CD4-positive, alpha-beta T cell treated with Interleukin-10 for 1 hour (primary cell): ENCODE data around the gene ADRA1B.
A peak's percentile ranks its signal among the peaks of the same experiment; 100 is the strongest.

Experiments
- DNase-seq: peaks from one replicate; pipeline ENCODE4 v3.0.0-alpha.2; 2020

ADRA1B gene

DNA sequence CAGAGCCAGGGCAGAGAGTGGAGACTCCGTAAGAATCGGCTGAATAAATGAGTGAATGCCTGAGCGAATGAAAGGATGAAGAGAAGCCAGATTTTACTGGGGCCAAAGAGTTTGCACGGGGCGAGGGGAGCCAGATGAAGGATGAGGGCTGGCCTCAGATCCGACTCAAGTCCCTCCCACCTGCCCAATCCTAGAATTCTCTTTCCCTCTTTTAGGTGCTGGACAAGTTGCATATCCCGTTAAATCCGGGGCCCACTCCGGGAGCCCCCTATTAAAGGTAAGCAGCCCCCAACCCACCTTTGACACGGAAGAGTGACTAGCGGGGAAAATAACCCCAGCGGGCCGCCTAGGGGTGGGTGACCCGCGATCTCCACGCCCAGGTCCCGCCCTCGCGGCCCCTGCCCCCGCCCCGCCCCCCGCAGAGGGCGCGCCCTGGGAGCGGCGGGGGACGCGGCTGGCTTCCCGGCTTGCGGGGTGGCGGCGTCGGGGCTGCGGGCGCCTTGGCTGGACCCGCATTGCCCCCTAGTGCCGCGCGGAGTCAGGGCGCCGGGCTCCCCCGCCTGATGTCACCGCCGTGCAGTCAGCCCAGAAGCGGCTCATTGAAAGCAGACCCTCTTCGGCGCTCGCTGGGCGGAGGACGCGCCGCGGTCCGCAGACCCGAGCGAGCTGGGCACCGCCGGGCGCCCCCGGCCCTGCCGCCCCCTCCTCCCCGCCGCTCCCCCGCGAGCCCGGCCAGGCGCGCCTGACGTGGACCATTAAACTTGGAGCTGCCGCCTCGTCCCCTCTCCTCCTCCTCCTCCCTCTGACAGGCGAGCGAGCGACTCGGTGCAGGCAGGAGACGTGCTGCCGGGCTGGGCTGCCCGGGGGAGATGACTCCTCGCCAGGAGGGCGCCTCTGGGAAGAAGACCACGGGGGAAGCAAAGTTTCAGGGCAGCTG lies at the start of gene ADRA1B:
ADRA1B (plus strand) TSS at position 579 of the 937 bp plus-strand sequence. CDS start 424 bp downstream, outside the sequence.
- peak; percentile 26 for DNase-seq

DNA sequence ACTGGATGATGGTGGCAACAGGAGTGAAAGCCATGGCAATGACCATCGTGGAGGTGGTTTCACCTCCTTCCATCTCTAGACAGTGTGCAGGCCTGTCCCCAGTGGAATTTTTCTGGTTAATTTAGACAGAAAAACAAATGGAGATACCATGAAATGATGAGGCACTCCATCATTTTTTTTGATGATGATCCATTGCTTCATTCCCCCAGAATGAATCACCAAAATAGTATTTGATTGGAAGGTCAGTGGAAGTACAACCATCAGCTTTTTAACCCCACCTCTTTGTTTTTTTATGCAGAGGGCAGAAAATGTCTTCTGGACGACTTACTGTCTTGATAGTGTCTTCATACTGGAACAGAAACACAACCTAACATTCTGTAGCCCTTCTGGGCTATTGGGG lies 42.6 kb upstream of the ADRA1B start:
- no peak for DNase-seq

DNA sequence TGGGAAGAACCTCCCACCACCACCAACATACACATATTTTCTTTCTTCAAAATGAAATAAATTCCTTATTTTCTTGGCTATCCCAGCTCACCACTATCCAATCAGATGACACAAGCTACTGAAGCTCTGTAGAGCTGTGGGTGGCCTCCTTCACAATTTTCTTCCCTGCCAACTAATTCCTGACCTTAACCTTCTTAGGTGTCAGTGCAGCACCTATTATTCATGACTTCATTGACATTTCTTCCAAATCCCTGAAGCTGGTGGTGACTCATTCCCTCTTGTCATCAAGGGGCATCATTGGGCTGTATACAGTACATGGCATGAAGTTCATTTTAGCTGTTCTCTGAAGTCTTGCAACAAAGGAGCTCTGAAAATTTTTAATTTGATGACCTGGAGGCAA lies 42.0 kb upstream of the ADRA1B start:
- DNase-seq, result no peak

DNA sequence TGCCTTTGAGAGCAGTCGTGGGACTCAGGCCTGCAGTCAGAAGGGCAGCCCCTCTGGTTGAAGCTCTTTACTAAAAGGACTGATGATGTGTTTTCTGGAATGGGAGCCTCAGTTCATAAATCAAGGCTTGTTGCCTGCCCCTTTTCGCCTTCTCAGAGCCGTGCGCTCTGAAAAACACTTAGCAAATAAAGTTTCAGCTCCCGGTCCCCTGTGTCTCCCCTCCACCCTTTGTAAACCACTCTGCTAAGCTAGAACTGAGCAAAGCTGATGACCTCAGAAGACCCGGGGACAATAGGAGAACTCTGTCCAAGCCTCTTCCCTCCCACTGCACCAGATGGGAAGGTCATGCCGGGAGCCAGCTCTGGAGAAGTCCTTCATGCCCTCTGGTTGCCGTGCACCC lies 39.3 kb upstream of the ADRA1B start:
- DNase-seq, result no peak

DNA sequence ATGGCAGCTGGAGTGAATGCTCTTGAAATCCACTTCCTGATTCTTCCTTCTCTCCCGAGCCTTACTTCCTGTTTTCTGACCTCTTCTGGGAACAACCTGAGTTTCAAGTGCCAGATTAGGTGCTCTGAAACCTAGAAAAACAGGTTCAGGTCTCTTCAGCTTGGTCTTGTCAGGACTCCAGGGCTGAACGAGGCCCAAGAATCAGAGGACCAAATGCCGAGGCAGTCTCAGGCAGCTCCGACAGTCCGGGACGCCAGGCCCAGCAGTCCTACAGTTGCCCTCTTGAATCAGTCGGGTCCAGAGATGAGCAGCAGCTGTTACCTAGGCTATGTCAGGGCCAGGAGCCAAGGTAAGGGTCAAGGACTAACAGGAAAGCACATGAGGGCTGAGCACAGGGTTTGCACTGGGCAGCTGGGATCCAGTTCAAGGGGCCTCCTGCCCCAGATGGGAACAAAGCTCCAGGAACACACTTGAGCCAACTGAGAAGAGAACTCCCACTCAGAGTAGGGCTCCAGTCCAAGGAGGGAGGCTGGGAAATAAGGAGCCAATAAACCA lies 38.3 kb upstream of the ADRA1B start:
- no peak for DNase-seq

DNA sequence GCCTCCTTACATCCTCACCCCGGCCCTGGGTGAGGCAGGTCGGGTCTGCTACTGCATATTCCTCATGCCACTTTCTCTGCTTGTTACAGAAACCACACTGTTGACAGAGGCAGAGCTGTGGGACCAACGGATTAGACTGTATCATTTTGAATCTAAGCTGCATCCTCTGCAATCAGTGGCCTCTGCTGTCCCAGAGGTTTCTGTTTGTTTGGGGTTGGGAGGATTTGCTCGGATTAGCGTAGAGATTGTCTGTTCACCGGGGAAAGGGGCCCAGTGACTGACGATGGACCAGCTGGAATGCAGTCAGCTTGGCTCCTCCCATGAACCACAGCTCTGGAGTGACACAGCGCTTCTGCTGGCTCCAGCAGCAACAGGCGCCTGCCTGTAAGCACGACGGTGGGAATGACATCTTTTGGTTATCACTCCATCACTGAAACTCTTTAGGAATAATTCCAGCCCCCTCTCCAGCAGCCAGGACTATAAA lies 37.3 kb upstream of the ADRA1B start:
- DNase-seq, result no peak

DNA sequence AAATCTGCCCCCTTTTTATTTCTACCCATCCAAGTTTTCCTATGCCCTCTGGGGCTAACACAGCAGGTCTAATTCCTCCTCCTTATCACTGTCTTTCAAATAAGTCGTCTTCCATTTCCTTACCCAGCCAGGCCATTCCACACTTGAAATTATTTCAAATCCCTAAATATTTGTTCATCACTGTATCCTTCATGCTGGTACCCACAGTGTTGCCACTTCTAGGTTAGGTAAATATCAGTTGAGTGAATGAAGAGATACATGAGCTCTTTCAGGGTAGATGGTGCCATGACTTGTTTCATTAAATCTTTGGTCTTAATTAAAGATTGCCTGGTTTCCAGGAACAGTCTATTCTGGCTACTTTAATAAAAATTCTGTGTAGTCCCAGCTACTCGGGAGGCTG lies 35.6 kb upstream of the ADRA1B start:
- DNase-seq, result no peak

DNA sequence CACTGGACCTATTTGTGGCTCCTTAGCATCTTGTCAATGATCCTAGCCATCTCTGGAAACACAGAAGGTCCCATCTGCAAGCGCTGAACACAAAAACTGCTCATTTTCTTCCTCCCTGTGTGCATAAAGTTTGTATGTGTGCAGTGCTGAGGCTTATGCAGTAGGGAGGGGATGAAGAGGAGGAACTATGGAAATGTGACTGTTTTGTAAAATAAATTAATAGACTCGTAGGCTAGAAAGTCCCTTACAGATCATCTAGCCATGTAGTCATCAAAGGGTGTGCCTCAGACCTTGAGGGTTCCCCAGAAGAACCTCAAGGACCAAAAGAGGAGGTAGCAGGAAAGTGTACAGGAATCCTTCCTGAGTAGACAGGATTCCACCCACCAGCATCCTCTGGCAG lies 34.3 kb upstream of the ADRA1B start:
- no peak for DNase-seq

DNA sequence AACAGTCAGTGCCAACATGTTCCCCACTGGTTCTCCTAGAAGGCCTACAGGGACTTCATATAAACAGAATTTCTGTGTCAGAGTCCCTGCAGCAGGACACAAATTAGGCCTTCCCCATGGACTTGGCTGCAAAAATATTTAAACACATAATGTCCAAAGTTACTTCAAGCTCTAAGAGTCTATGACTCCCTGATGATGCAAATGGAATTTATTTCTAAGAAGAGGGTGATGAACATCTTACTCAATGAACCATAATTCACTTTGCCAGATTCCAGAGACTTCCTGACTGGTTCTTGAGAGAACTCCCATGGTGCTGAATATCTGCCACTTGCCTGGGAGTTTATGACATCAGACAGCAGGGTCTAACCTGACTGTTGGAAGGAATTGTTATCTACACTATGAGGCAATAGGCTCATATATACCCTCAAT lies 32.7 kb upstream of the ADRA1B start:
- DNase-seq, result no peak

DNA sequence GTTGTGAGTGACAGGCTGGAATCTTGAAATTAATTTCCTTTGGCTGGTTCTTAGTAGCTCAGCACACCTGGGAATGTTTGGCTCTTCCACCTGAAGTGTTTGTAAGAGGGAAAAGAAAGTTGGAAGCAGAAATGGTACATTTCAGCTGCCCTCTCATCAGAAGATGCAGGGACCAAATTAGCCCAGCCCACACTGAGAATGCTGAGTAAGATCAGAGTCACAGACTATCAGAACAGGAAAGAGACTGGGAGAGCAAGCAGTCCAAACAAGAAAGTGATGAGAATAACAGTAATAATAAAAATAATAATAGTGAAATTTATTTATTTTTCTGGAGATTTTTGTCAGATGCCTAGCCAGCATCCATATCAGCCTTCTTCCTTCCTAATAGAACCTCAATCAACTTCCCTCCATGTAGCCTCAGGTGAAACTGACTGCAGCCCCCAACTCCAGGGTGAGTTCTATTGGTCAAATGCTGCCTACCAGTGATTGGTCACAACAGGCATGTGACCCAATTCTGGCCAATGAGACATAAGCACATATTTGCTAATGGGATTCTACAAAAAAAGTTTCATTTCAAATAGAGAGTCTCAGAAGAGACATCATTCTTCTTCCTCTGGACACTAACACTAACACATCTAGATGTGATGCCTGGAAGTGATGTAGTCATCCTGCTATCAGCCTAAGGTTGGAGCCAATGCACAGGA lies 31.2 kb upstream of the ADRA1B start:
- DNase-seq, result no peak

DNA sequence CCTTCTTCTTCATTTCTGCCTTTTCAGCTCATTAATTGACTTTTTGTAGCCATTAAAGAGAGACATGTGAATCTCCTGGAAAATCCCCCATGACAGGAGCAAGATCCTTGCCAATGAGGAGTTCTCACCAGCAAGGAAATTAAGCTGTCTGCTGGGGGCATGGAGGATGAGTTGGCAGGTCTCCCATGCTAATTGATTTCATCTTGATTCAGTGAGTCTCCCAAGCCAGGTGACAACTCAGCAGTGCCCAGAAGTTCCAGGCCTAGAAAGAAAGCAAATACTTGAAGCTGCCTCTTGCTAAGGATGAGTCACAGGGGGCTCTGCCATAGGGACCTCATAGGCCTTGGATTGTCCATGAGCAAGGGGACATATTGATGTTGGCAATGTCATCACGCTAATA lies 30.0 kb upstream of the ADRA1B start:
- DNase-seq, result no peak

DNA sequence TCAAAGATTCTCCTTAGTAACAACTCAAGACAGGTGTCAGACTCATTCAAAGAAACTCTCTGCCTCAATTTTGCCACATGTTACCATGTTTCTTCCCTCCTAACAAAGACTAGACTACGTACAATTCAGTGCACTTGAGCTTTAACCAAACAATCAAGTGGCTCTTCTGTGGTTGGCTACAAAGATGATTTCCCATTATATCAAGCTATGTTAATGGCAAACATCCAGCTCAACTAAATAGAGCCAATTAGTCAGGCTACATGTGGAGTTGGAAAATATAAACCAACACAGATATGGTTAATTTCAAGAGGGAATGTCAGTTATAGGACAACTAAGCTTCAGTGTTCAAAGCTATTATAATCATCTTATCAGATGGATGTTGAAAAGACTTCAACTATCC lies 29.2 kb upstream of the ADRA1B start:
- no peak for DNase-seq

DNA sequence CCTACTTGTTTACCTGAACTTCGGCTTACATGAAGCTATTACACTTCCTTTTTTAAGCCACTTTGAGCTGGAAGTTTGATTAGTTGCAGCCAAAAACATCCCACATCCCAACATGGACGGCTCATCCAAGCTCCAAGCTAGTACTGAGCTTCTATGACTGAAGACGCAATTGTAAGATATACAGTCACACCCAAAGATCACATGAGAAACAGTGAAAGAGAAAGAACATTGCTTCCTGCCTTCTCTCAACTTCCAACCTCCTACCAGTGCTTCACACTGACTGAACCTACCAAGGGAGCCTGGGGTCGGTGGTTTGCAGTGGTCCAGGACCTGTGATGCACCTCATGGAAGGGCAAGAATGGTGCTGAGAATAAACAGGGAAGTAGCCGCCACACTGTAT lies 27.4 kb upstream of the ADRA1B start:
- no peak for DNase-seq

DNA sequence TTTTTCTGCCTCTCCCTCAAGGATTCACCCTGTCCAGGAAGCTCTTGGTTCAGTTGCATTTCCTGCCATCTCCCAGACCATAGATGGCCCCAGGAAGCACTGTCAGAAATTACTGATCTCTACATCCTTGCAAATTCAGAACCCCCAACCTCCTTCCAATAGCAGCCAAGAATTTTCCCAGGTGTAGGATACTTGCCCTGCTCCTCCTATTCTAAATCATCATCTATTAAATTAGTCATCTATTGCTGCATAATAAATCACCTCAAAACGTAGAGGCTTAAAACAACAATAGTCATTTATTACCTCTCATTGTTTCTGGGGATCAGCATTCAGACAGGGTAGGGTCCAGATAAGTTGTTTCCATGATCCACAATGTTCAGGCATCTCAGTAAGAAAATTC lies 26.1 kb upstream of the ADRA1B start:
- DNase-seq, result no peak

DNA sequence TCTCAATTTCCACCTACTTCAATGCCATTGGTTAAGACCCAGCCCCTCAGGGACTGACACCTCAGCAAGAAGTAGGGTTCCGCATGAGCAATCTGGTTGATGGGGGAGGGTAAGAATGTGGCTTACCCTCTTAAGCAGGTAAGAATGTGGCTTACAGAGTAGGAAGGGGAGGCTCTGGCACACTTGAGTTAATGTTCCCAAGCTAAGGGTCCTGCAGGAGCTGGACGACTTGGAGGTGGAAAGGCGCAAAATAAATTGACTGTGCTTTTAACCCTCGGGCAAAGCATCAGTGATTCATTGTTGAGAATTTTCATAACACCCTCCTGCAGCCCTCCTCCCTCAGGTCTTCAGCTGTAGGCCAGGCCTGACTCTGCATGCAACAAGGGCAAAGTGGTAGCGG lies 24.9 kb upstream of the ADRA1B start:
- DNase-seq, result no peak

DNA sequence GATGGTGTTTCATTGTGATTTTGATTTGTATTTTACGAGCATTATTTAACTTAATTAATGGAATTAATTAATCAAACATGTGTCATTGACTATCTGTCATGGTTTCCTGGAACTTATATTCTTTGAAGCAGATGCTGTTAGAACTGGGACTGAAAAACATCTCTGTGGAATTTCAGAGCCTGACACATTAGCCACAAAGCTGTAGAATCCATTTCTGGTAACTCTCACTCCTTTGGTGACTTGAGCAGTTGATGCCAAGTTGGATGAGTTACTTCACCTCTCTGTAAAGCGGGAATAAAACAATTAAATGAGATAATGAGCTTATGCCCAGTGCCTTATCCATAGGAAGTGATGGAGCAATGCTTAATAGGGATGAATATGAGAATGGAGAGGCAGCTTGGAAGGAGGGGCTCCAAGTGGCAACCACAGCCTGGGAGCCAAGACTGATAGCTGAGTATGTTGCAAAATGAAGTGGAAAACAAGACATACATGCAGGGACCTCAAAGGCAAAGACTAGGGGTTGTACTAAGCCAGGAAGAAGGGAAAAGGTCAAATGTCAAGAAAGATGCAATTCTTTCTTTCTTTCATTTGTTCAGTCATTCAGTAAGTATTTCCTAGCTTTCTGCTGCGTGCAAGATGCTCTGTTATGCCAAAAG lies 23.1 kb upstream of the ADRA1B start:
- DNase-seq, result no peak

DNA sequence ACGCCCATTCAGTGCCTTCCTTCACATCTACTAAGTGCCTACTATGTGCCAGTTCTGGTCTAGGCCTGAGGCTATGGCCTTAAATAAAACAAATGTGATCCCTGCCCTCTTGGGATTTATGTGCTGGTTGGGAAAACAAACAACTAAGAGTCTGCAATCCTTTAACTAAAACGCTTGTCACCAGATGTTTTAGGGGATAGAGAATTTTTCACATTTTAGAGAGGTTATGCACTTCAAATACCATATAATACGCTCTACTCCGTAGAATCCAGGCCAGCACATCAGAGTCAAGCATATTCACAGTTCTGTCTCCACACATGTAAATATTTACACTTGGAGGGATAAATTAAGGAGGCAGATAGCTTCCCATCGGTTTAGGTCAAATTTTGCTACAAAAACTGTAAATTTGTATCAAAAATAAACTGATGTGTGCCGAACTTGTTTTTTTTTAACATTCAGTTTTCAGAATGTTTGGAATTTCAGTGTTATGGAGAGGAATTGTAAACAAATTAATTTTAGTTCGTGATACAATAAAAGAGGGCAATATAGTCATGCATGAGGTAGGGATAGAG lies 22.0 kb upstream of the ADRA1B start:
- DNase-seq, result no peak

DNA sequence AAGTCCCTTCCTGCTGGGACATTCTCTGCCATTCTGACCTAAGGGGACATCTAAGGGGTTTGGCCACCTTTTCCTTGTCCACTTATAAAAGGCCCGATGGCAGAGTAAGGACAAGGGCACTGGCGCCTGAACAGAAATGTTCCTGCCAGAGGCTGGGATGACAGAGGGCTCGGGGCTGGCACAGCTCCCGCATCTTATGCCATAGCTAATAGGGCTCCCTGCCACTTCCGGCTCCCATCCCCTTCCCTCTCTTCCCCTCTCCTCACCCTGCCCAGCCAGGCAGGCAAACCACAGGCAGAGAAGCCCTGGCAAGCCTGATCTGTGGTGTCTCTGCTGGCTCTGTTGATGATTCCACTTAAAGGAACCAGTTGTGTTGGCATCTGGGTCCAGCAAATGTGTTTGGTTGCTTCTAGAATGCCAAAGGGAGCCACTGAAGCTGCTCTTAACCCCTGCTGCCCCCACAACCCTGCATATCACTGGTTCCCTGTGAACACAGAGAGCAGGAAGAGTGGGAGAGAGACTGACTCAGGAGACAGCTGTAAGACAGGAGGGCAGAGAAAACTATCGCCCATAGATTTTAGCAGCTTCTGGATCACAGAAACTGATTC lies 18.4 kb upstream of the ADRA1B start:
- DNase-seq, result no peak

DNA sequence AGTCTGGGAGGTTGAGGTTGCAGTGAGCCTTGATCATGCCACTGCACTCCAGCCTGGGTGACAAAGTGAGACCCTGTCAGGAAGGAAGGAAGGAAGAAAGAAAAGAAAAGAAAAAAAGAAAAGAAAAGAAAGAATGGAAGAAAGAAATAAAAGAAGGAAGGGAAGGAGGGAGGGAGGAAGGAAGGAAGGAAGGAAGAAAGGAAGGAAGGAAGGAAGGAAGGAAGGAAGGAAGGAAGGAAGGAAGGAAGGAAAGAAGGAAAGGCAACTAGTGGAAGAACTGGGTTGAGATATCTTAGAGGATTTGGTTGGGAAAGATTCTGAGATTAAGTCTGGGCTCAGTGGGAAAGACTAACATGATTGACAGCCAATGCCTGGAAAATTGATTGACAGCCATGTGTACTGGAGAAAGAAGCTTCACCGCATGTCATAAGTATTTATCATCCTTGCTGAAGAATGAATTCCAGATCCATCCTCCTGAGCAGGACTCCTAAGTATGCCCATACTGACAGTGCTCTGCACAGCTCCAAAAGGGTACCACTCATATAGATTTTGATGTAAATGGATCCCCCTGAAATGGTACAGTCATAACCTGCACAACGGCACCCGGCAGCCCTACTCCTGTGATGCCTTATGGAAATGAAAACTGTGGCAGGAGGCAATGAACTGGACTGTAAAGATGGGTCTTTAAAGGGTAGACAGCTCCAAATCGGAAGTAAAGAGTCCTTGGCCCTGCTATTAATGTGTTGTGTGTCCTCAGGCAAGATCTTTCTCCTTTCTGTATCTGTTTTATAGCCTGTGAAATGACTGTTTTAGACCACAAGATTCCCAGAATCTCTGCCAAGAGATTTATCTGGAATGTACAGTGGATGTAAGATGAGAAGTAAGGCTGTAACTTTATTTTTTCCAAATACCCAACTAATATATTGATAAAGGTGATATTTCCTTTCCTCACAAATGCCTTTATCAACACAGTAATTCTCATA lies 16.9 kb upstream of the ADRA1B start:
- no peak for DNase-seq

DNA sequence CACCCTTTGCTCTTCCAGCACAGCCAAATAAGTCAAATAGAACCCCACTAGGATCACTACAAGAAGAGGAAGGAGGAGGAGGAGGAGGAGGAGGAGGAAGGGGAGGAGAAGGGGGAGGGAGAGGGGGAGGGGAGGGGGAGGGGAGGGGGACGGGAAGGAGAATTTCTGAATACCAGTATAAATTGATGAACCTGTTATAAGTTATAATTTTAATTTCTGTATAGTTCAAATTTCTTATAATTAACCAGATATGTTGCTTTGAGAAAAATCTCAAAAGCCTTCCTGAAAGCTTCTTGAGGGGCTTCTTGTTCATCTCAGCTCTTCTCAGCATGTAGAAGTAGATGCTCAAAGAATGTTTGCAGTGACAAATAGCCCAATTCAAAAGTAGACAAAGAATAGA lies 15.0 kb upstream of the ADRA1B start:
- no peak for DNase-seq

DNA sequence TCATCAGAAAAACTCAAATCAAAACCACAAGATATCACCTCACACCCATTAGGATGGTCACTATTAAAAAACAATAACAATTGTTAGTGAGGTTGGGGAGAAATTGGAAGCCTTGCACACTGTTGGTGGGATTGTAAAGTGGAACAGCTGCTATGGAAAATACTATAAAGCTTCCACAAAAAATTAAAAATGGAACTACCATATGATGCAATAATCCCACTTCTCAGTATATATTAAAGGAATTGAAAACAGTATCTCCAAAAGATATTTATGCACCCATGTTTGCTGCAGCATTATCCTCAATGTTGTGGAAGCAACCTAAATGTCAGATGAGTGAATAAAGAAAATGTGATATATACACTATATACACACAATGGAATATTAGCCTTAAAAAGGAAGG lies 14.5 kb upstream of the ADRA1B start:
- DNase-seq, result no peak
